KOPT-K1 (cell line): ENCODE results near the gene LIPJ.
A peak's percentile ranks its signal among the peaks of the same experiment; 100 is the strongest.

Source experiments
- H3K27ac ChIP-seq: fragments of 200-600 bp; sonication (generic); 2 replicates; pipeline ENCODE4 v1.5.1; 2016; ENCODE audit warnings: antibody characterized with exemption, mild to moderate bottlenecking, low read depth, low read length; ENCODE audit not compliant: poor library complexity, severe bottlenecking
- H3K36me3 ChIP-seq: fragments of 200-600 bp; sonication (generic); 2 replicates; pipeline ENCODE4 v1.5.1; 2017; ENCODE audit warnings: antibody characterized with exemption, mild to moderate bottlenecking, low read length, moderate library complexity; ENCODE audit not compliant: insufficient read depth
- H3K9me3 ChIP-seq: fragments of 200-600 bp; sonication (generic); 2 replicates; pipeline ENCODE4 v1.5.1; 2017; ENCODE audit warnings: antibody characterized with exemption, low read length, mild to moderate bottlenecking; ENCODE audit not compliant: insufficient read depth, poor library complexity, severe bottlenecking

LIPJ gene

DNA sequence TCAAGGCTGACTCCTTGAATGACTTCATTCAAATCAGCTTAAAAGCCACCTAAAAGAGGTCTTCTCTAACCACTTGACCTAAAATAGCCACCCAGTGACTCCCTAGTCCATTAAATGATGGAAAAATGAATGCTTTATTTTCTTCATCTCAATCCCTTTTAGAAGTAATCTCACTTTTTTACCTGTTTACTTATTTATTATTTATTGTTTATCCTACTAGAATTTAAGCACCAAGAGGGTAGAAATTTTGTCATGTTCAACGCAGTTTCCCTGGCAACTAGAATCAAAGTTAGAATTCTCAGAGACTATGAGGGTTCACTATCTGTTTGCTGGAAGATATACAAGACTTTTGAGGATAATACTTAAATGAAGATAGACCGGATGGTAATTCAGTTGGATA, at the start of gene LIPJ:
TSS of gene LIPJ (plus strand) at position 301 of the 400 bp plus-strand sequence. CDS start 3,926 bp downstream, outside the sequence.
- peaks cover 12% of the 10 kb centered on the region for H3K9me3 ChIP-seq

DNA sequence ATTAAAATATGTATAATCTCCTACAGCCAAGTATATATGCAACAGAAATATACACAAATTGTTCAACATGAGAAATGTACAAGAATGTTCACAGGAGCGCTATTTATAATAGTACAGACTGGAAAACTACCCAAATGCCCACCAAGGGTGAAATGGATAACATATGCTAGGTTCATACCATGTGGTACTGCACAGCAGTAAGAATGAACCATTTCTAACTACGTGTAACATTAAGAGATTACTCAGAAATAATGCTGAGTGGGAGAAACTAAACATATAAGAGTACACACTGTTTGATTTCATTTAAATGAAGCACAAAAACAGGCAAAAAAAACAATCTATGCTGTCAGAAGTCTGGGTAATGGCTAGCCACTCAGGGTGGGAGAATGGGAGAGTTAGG, 49.2 kb upstream of the LIPJ start:
- H3K36me3 ChIP-seq = no peaks in the 10 kb centered on the region
- no peak overlapping the region for H3K27ac ChIP-seq
- no peaks in the 10 kb centered on the region for H3K9me3 ChIP-seq

More for the DNA sequence above, at the start of gene LIPJ:
- H3K36me3 ChIP-seq = no peaks in the 10 kb centered on the region
- no peak within 1 kb of the TSS for H3K27ac ChIP-seq

- H3K36me3 ChIP-seq = no peaks in the 10 kb centered on the region
Measured at GRCh38 chr10:88538048-88538447, 48.5 kb upstream of the LIPJ start.

DNA sequence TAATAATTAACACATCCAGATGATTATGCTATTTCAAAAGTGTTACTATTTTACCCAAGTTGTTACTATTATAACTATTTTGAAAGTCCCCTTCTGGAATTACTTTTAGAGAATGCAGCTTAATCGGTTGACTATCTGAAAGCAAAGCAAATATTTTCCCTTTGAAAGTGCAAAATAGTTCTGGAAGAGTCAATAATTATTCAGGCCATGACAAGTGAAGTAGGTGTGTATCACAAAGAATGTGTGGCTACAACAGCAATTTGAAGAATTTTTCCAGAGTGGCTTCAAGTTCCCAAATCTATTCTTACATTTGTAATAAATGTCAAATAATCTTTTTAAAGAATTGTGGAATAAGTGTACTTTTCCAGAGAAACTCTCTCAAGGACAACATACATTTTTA, 46.2 kb upstream of the LIPJ start:
- no peaks in the 10 kb centered on the region for H3K9me3 ChIP-seq
- H3K36me3 ChIP-seq = no peaks in the 10 kb centered on the region
- no peak overlapping the region for H3K27ac ChIP-seq

More at GRCh38 chr10:88538048-88538447, 48.5 kb upstream of the LIPJ start:
- H3K27ac ChIP-seq = no peak overlapping the region
- no peaks in the 10 kb centered on the region for H3K9me3 ChIP-seq

DNA sequence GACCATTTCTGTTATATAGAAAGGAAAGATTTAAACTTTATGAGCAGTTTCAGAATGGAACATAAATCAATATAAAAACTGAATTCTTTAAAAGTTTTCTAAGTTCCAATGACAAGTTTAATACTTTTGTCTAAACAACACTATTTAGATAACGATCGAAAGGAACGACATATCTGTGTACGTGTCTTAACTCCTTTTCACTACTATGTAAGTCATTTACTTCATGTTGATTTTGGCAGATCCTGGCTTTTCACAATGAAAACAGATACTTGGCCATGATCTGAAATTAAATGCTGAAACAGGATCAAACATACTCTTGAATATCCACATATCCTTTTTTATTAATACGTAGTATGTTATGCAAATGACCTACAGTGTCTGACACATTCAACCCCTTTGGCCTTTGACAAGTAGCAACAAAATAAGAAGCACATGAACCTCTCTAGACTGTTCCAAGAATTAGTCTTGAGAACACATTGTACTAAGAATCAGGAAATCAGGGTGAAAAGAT, 45.4 kb upstream of the LIPJ start:
- no peaks in the 10 kb centered on the region for H3K36me3 ChIP-seq
- H3K27ac ChIP-seq = no peak overlapping the region
- no peaks in the 10 kb centered on the region for H3K9me3 ChIP-seq

- Histone ChIP-seq H3K27ac (no peak overlapping the region), H3K9me3 (no peaks in the 10 kb centered on the region), H3K36me3 (no peaks in the 10 kb centered on the region)
Measured at GRCh38 chr10:88542522-88542921, 44.0 kb upstream of the LIPJ start.

GRCh38 chr10:88544140-88544870, 42.3 kb upstream of the LIPJ start:
- Histone ChIP-seq H3K36me3 (no peaks in the 10 kb centered on the region), H3K27ac (no peak overlapping the region), H3K9me3 (no peaks in the 10 kb centered on the region)

GRCh38 chr10:88545359-88545758, 41.2 kb upstream of the LIPJ start:
- Histone ChIP-seq H3K36me3 (no peaks in the 10 kb centered on the region), H3K27ac (no peak overlapping the region), H3K9me3 (no peaks in the 10 kb centered on the region)

DNA sequence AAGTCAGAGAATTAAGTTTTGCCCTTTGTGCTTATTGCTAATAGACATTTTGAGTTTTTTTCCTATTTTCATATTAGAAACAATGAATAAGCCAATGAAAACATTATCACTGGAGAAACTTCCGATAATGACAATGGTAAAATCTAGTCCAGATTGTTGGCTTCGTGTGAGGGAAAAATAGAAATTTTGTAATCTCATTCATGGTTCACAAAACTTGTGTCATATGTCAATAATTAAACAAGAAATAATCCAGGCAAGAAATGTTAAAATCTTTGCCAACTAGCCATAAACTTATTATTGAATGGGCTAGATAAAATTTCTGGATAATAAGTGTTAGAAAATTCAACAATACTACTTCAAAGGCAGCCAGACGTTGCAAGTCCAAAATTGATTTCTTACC, 40.1 kb upstream of the LIPJ start:
- no peak overlapping the region for H3K27ac ChIP-seq

GRCh38 chr10:88551246-88551645, 35.3 kb upstream of the LIPJ start:
- H3K27ac ChIP-seq = no peak overlapping the region
- H3K36me3 ChIP-seq = no peaks in the 10 kb centered on the region
- H3K9me3 ChIP-seq = no peaks in the 10 kb centered on the region

More for the DNA sequence above, 40.1 kb upstream of the LIPJ start:
- Histone ChIP-seq H3K9me3 (no peaks in the 10 kb centered on the region), H3K36me3 (no peaks in the 10 kb centered on the region)

- Histone ChIP-seq H3K36me3 (no peaks in the 10 kb centered on the region), H3K9me3 (no peaks in the 10 kb centered on the region), H3K27ac (peak overlapping the region; percentile 21)
Measured at GRCh38 chr10:88553116-88553752, 33.3 kb upstream of the LIPJ start.

DNA sequence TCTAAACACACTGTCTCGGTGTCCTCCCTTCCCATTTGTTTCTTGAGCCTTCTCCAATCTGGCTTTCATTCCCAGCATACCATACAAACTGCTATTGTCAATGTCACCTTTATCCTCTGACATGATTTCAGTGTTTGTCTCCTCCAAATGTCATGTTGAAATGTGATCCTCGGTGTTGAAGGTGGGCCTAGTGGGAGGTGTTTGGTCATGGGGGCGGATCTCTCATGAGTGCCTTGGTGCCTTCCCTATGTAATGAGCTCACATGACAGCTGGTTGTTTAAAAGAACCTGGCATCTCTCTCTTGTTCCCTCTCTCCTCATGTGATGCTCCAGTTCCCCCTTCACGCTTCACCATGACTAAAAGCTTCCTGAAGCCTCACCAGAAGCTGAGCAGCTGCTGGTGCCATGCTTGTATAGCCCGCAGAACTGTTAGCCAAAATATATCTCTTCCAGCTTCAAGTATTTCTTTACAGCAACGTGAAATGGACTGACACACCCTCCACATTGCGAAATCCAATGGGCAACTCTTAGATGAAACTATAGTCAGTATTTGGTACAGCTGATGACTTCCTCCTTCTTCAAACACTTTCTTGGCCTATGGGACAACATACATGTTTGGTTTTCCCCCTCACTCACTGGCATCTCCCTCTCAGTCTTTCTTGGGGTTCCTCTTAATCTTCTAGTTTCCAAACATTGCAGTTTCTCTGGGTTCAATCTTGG, 31.2 kb upstream of the LIPJ start:
- Histone ChIP-seq H3K9me3 (no peaks in the 10 kb centered on the region), H3K27ac (no peak overlapping the region), H3K36me3 (no peaks in the 10 kb centered on the region)

- H3K27ac ChIP-seq = no peak overlapping the region
- H3K36me3 ChIP-seq = no peaks in the 10 kb centered on the region
- H3K9me3 ChIP-seq = no peaks in the 10 kb centered on the region
Measured at GRCh38 chr10:88557256-88557655, 29.3 kb upstream of the LIPJ start.

DNA sequence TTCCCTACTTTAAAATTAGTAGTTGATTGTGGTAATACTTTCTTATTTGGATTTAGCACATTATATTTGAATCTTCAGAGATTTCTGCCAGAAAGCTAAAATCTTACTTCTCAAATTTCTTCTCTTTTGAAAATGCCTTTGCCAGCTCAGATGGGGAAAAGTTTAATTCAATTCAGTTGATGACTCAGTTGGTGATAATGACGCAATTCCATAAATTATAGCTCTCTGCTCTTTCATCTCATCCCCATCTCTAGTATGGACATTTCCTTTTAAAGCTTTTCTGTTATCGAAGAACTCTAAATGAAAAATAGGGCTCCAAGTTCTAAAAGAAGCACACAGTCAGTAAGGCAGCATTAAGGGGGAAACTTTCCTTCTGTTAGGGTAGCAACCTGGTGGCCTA, 28.9 kb upstream of the LIPJ start:
- H3K27ac ChIP-seq = no peak overlapping the region
- H3K9me3 ChIP-seq = no peaks in the 10 kb centered on the region
- H3K36me3 ChIP-seq = no peaks in the 10 kb centered on the region

DNA sequence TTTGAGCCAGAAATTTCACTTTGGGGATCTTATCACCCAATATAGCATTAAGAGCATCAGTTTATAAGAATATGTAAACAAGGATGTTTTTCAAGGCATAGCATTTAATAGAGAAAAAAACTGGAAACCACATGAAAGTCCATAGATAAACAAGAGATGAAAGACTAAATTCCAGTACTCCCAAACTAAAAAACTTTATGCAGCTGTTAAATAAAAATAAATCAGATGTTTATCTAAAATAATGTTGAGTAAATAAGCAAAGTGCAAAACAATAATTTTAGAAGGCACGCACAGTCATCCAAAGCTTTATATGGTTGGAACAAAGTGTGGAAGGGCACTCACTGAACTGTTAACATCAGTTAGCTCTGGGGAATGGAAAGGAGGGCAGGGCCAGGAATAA, 24.4 kb upstream of the LIPJ start:
- H3K9me3 ChIP-seq = no peaks in the 10 kb centered on the region
- no peak overlapping the region for H3K27ac ChIP-seq
- no peaks in the 10 kb centered on the region for H3K36me3 ChIP-seq
